Smooth muscle cell (in vitro differentiated cells): ENCODE results near the gene NASP. TPM values are rescaled to one million over a fixed set of nuclear protein-coding genes. Genes with fewer than 3 reads are reported as not detected.

ENCODE experiments used
- DNase-seq: peaks from one replicate; lab custom pipeline; 2025; ENCODE audit not compliant: unreplicated experiment; lab: John Stamatoyannopoulos, UW
- H2AFZ ChIP-seq: fragments of 200-600 bp; sonication (generic); 2 replicates; pipeline ENCODE4 v1.6.0; 2016; ENCODE audit warnings: antibody characterized with exemption, low read depth, mild to moderate bottlenecking
- H3F3A ChIP-seq: fragments of 200-600 bp; sonication (generic); 2 replicates; pipeline ENCODE4 v1.6.0; 2017; ENCODE audit warnings: antibody characterized with exemption, low read depth
- H3K27ac ChIP-seq: fragments of 200-600 bp; sonication (generic); 2 replicates; pipeline ENCODE4 v1.5.1; 2016; ENCODE audit warnings: low read depth, mild to moderate bottlenecking
- H3K27me3 ChIP-seq: fragments of 200-600 bp; sonication (generic); 2 replicates; pipeline ENCODE4 v1.6.1; 2016; ENCODE audit warnings: low read depth, mild to moderate bottlenecking
- H3K36me3 ChIP-seq: fragments of 200-600 bp; sonication (generic); 2 replicates; pipeline ENCODE4 v1.5.1; 2016; ENCODE audit warnings: low read depth
- H3K4me1 ChIP-seq: fragments of 200-600 bp; sonication (generic); 2 replicates; pipeline ENCODE4 v1.5.1; 2016; ENCODE audit warnings: low read depth
- H3K4me2 ChIP-seq: fragments of 200-600 bp; sonication (generic); 2 replicates; pipeline ENCODE4 v1.6.0; 2016; ENCODE audit warnings: mild to moderate bottlenecking
- H3K4me3 ChIP-seq: fragments of 200-600 bp; sonication (generic); 2 replicates; pipeline ENCODE4 v1.5.1; 2016; ENCODE audit warnings: mild to moderate bottlenecking
- H3K79me2 ChIP-seq: fragments of 200-600 bp; sonication (generic); 2 replicates; pipeline ENCODE4 v1.6.0; 2016; ENCODE audit warnings: low read depth, mild to moderate bottlenecking
- H3K9ac ChIP-seq: fragments of 200-600 bp; sonication (generic); 2 replicates; pipeline ENCODE4 v1.6.0; 2016; ENCODE audit warnings: low read depth
- H3K9me3 ChIP-seq: fragments of 200-600 bp; sonication (generic); replicated peaks from 2 replicates; pipeline ENCODE4 v1.5.1; 2016; ENCODE audit warnings: low read depth
- H4K20me1 ChIP-seq: fragments of 200-600 bp; sonication (generic); 2 replicates; pipeline ENCODE4 v1.6.0; 2016; ENCODE audit warnings: low read depth
- CTCF ChIP-seq: fragments of 200-600 bp; sonication (generic); IDR thresholded peaks from 2 replicates; pipeline ENCODE4 v1.5.1; 2017; ENCODE audit warnings: borderline replicate concordance, mild to moderate bottlenecking, antibody characterized with exemption; ENCODE audit not compliant: insufficient read depth, poor library complexity, severe bottlenecking
- WGBS: methylation state at CpG from one replicate; pipeline ENCODE4 v1.1.7; 2016; ENCODE audit warnings: low lambda C conversion rate; 5-methylcytosine and 5-hydroxymethylcytosine counted together
- polyA plus RNA-seq: library from polyadenylated mRNA; unstranded; fragments of >200 nt; fragmentation: Nextera tagmentation; extraction: Ambion mirVana; gene quantifications from 2 replicates; pipeline ENCODE4 v1.2.1, GENCODE V29; 2016
- total RNA-seq: library from RNA; depleted of rRNA; stranded (reverse); fragments of >200 nt; gene quantifications from 2 replicates; pipeline ENCODE4 v1.2.3, GENCODE V29; 2014

NASP gene
- total and polyA plus RNA-seq, 2 experiments from 2014 or later, result 44.9 to 83.0 TPM

DNA sequence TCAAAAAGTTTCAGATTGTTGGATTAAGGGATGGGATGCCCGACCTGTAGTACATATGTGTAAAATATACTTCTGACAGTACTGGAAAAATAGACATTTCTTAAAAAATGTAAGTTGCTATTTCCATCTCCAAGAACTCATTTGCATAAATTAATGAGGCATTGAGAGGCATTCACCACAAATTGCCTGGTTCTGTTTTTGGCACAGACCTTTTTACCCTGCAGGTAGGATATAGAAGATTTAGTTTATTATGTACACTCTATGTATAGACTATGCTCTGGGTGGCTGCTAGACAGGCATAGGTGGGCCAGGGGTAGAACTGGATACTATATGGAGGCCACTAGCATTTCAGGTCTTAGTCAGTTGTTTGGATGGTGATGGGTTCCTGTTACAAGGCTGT is 32.0 kb downstream of the NASP start:
- no peaks in the 10 kb centered on the region for H3K79me2 ChIP-seq
- no peak overlapping the region for H3K4me2 ChIP-seq
- no peaks in the 10 kb centered on the region for H3F3A ChIP-seq
- no peak overlapping the region for H2AFZ ChIP-seq
- no peak for TF ChIP-seq CTCF
- H3K9ac ChIP-seq, result no peak overlapping the region
- no peaks in the 10 kb centered on the region for H3K27me3 ChIP-seq
- DNase-seq, result no peak
- H3K27ac ChIP-seq, result no peak overlapping the region
- no peaks in the 10 kb centered on the region for H3K4me1 ChIP-seq
- WGBS, result 100% methylated on average over 1 of the region's 1 CpG
- no peak overlapping the region for H3K4me3 ChIP-seq
- peaks cover 13% of the 10 kb centered on the region for H4K20me1 ChIP-seq
- peaks cover 20% of the 10 kb centered on the region for H3K36me3 ChIP-seq
- no peaks in the 10 kb centered on the region for H3K9me3 ChIP-seq

DNA sequence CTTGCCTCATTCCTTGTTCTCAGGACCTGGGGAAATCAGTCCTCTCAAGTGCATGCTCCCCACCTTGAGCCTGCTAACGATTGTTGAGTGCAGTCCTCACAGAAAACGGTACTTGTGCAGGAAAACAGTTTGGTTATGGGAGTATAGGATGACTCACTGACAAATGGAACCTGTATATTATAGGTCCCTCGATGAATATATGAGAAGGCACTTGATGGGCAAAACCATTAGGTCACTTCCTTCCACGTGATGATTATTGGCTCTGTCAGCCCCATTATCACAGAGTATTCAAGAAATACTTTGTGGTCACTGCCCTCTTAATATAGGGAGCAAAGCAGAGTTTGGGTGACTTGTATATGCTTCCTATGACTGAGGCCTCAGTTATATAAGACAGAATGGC is 33.8 kb downstream of the NASP start:
- no peak for DNase-seq
- no peaks in the 10 kb centered on the region for H3K4me1 ChIP-seq
- peaks cover 20% of the 10 kb centered on the region for H3K36me3 ChIP-seq
- H3K27me3 ChIP-seq, result no peaks in the 10 kb centered on the region
- no peak overlapping the region for H3K4me3 ChIP-seq
- no peak overlapping the region for H3K4me2 ChIP-seq
- no peaks in the 10 kb centered on the region for H3K9me3 ChIP-seq
- no peak overlapping the region for H2AFZ ChIP-seq
- no peaks in the 10 kb centered on the region for H3K79me2 ChIP-seq
- H4K20me1 ChIP-seq, result peaks cover 6% of the 10 kb centered on the region
- 88% methylated on average over 4 of the region's 4 CpGs for WGBS
- H3K9ac ChIP-seq, result no peak overlapping the region
- no peak overlapping the region for H3K27ac ChIP-seq
- H3F3A ChIP-seq, result peaks cover 6% of the 10 kb centered on the region
- no peak for TF ChIP-seq CTCF

DNA sequence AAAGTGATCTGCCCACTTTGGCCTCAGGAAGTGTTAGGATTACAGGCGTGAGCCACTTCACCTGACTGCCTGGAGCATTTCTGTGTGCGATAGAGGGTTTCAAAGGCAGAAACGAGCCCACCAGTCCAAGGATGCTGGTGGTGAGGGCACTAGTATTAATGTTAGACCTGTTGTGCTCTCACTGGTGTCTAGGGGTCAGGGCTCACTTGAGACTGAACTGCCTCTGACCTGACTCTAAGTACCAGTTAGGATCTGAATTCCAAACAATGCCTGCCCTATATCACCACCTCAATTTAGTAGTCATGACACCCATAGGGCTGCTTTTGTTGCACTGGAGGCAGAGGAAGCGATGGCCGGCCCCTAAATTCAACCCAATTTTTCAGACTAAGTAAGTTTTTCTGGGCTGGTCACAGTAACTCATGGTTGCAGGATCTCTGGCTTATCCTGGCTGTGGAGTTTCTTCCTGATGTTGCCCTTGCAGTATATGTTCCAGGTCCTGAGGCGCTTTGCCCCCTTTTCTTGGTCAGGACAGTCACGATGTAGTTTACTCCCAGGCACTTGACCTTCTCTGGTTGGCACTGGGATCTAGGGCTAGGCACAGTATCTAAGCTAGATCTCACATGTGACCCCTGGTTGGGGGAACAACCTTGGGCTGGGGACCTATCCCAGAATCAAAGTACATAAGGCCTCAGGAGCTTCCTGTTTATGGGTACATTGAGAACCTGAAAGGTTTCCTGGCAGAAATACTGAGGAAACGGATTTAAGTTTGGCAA is 35.5 kb downstream of the NASP start:
- H4K20me1 ChIP-seq, result peaks cover 4% of the 10 kb centered on the region
- H3K36me3 ChIP-seq, result peaks cover 20% of the 10 kb centered on the region
- peaks cover 6% of the 10 kb centered on the region for H3F3A ChIP-seq
- H3K9me3 ChIP-seq, result no peaks in the 10 kb centered on the region
- DNase-seq, result no peak
- no peaks in the 10 kb centered on the region for H3K27me3 ChIP-seq
- no peak overlapping the region for H3K4me2 ChIP-seq
- H2AFZ ChIP-seq, result no peak overlapping the region
- H3K79me2 ChIP-seq, result no peaks in the 10 kb centered on the region
- no peak for TF ChIP-seq CTCF
- no peaks in the 10 kb centered on the region for H3K4me1 ChIP-seq
- 73% methylated on average over 8 of the region's 8 CpGs for WGBS
- no peak overlapping the region for H3K9ac ChIP-seq
- no peak overlapping the region for H3K4me3 ChIP-seq
- no peak overlapping the region for H3K27ac ChIP-seq
